ENCODE results near the gene GPATCH2. TPM values are rescaled to one million over a fixed set of nuclear protein-coding genes. Genes with fewer than 3 reads are reported as not detected.

The GPATCH2 gene
- polyA plus RNA-seq, 1 donor from 2014 or later, result 12.3 TPM

GRCh38 chr1:217562229-217562878, 68.5 kb downstream of the GPATCH2 start:
- no peak for TF ChIP-seq EP300 (conservative IDR thresholded peaks at IDR 0.05; ENCODE audit: poor library complexity, severe bottlenecking)
- TF ChIP-seq CTCF (IDR thresholded peaks at IDR 0.05; ENCODE audit: poor library complexity, severe bottlenecking), result no peak
- no peak for TF ChIP-seq SMC3 (conservative IDR thresholded peaks at IDR 0.05; ENCODE audit: poor library complexity)
- TF ChIP-seq TAF1 (IDR thresholded peaks at IDR 0.05; ENCODE audit: low read depth), result no peak
- TF ChIP-seq RAD21 (conservative IDR thresholded peaks at IDR 0.05), result no peak
- TF ChIP-seq REST (IDR thresholded peaks at IDR 0.05; ENCODE audit: borderline replicate concordance), result no peak
- TF ChIP-seq POLR2AphosphoS5 (IDR thresholded peaks at IDR 0.05), result no peak
- no peak for TF ChIP-seq EZH2 (IDR thresholded peaks at IDR 0.05; ENCODE audit: borderline replicate concordance, insufficient read depth, low read length, poor library complexity, severe bottlenecking)
- no peak for TF ChIP-seq MXI1 (conservative IDR thresholded peaks at IDR 0.05; ENCODE audit: poor library complexity, severe bottlenecking)
- no peak overlapping the region for H3K4me3 ChIP-seq (ENCODE audit: low read length)
- no peak overlapping the region for H2AFZ ChIP-seq (ENCODE audit: low read depth, low read length)
- no peak overlapping the region for H3K9ac ChIP-seq (ENCODE audit: low read length)
- no peak overlapping the region for H3K4me2 ChIP-seq (ENCODE audit: low read length)
- no peaks in the 10 kb centered on the region for H3K79me2 ChIP-seq (replicated peaks; ENCODE audit: insufficient read depth, low read length)
- no peak overlapping the region for H3K27ac ChIP-seq (ENCODE audit: low read length)
- H3K9me2 ChIP-seq (ENCODE audit: insufficient read depth, low read length), result no peaks in the 10 kb centered on the region
- no peaks in the 10 kb centered on the region for H3F3A ChIP-seq (ENCODE audit: insufficient read depth, low read length, poor library complexity, severe bottlenecking)
- no peaks in the 10 kb centered on the region for H3K27me3 ChIP-seq (ENCODE audit: insufficient read depth, low read depth, low read length)
- no peaks in the 10 kb centered on the region for H4K20me1 ChIP-seq (ENCODE audit: insufficient read depth)
- no peaks in the 10 kb centered on the region for H3K9me3 ChIP-seq (ENCODE audit: low read length)
- H3K36me3 ChIP-seq (ENCODE audit: insufficient read depth, low read length), result no peaks in the 10 kb centered on the region

- Histone ChIP-seq H3K27ac (ENCODE audit: low read length) (no peak overlapping the region), H3K9me2 (ENCODE audit: insufficient read depth, low read length) (no peaks in the 10 kb centered on the region), H3F3A (ENCODE audit: insufficient read depth, low read length, poor library complexity, severe bottlenecking) (no peaks in the 10 kb centered on the region)
Measured at GRCh38 chr1:217561446-217561845, 69.4 kb downstream of the GPATCH2 start.

More at GRCh38 chr1:217561446-217561845, 69.4 kb downstream of the GPATCH2 start:
- Histone ChIP-seq H4K20me1 (ENCODE audit: insufficient read depth) (no peaks in the 10 kb centered on the region), H3K4me3 (ENCODE audit: low read length) (no peak overlapping the region), H3K4me2 (ENCODE audit: low read length) (no peak overlapping the region), H3K36me3 (ENCODE audit: insufficient read depth, low read length) (no peaks in the 10 kb centered on the region), H2AFZ (ENCODE audit: low read depth, low read length) (no peak overlapping the region), H3K27me3 (ENCODE audit: insufficient read depth, low read depth, low read length) (no peaks in the 10 kb centered on the region), H3K9me3 (ENCODE audit: low read length) (no peaks in the 10 kb centered on the region), H3K9ac (ENCODE audit: low read length) (no peak overlapping the region), H3K79me2 (replicated peaks; ENCODE audit: insufficient read depth, low read length) (no peaks in the 10 kb centered on the region)
- TF ChIP-seq CTCF (IDR thresholded peaks at IDR 0.05; ENCODE audit: poor library complexity, severe bottlenecking) (no peak), REST (IDR thresholded peaks at IDR 0.05; ENCODE audit: borderline replicate concordance) (no peak), MXI1 (conservative IDR thresholded peaks at IDR 0.05; ENCODE audit: poor library complexity, severe bottlenecking) (no peak), EZH2 (IDR thresholded peaks at IDR 0.05; ENCODE audit: borderline replicate concordance, insufficient read depth, low read length, poor library complexity, severe bottlenecking) (no peak), EP300 (conservative IDR thresholded peaks at IDR 0.05; ENCODE audit: poor library complexity, severe bottlenecking) (no peak)
